Smooth muscle cell (in vitro differentiated cells): ENCODE measurements around the gene VSTM2B. TPM values are rescaled to one million over a fixed set of nuclear protein-coding genes. Genes with fewer than 3 reads are reported as not detected.

Experiments used
- DNase-seq: peaks from one replicate; lab custom pipeline; 2025; ENCODE audit not compliant: unreplicated experiment; lab: John Stamatoyannopoulos, UW
- H2AFZ ChIP-seq: fragments of 200-600 bp; sonication (generic); 2 replicates; pipeline ENCODE4 v1.6.0; 2016; ENCODE audit warnings: antibody characterized with exemption, low read depth, mild to moderate bottlenecking
- H3F3A ChIP-seq: fragments of 200-600 bp; sonication (generic); 2 replicates; pipeline ENCODE4 v1.6.0; 2017; ENCODE audit warnings: antibody characterized with exemption, low read depth
- H3K27ac ChIP-seq: fragments of 200-600 bp; sonication (generic); 2 replicates; pipeline ENCODE4 v1.5.1; 2016; ENCODE audit warnings: low read depth, mild to moderate bottlenecking
- H3K27me3 ChIP-seq: fragments of 200-600 bp; sonication (generic); 2 replicates; pipeline ENCODE4 v1.6.1; 2016; ENCODE audit warnings: low read depth, mild to moderate bottlenecking
- H3K36me3 ChIP-seq: fragments of 200-600 bp; sonication (generic); 2 replicates; pipeline ENCODE4 v1.5.1; 2016; ENCODE audit warnings: low read depth
- H3K4me1 ChIP-seq: fragments of 200-600 bp; sonication (generic); 2 replicates; pipeline ENCODE4 v1.5.1; 2016; ENCODE audit warnings: low read depth
- H3K4me2 ChIP-seq: fragments of 200-600 bp; sonication (generic); 2 replicates; pipeline ENCODE4 v1.6.0; 2016; ENCODE audit warnings: mild to moderate bottlenecking
- H3K4me3 ChIP-seq: fragments of 200-600 bp; sonication (generic); 2 replicates; pipeline ENCODE4 v1.5.1; 2016; ENCODE audit warnings: mild to moderate bottlenecking
- H3K79me2 ChIP-seq: fragments of 200-600 bp; sonication (generic); 2 replicates; pipeline ENCODE4 v1.6.0; 2016; ENCODE audit warnings: low read depth, mild to moderate bottlenecking
- H3K9ac ChIP-seq: fragments of 200-600 bp; sonication (generic); 2 replicates; pipeline ENCODE4 v1.6.0; 2016; ENCODE audit warnings: low read depth
- H3K9me3 ChIP-seq: fragments of 200-600 bp; sonication (generic); replicated peaks from 2 replicates; pipeline ENCODE4 v1.5.1; 2016; ENCODE audit warnings: low read depth
- H4K20me1 ChIP-seq: fragments of 200-600 bp; sonication (generic); 2 replicates; pipeline ENCODE4 v1.6.0; 2016; ENCODE audit warnings: low read depth
- WGBS: methylation state at CpG from one replicate; pipeline ENCODE4 v1.1.7; 2016; ENCODE audit warnings: low lambda C conversion rate; 5-methylcytosine and 5-hydroxymethylcytosine counted together
- polyA plus RNA-seq: library from polyadenylated mRNA; unstranded; fragments of >200 nt; fragmentation: Nextera tagmentation; extraction: Ambion mirVana; gene quantifications from 2 replicates; pipeline ENCODE4 v1.2.1, GENCODE V29; 2016
- total RNA-seq: library from RNA; depleted of rRNA; stranded (reverse); fragments of >200 nt; gene quantifications from 2 replicates; pipeline ENCODE4 v1.2.3, GENCODE V29; 2014
- TF ChIP-seq, protein P1 (sequence below): fragments of 200-600 bp; sonication (generic); IDR thresholded peaks from 2 replicates; pipeline ENCODE4 v1.5.1; 2017; ENCODE audit warnings: borderline replicate concordance, mild to moderate bottlenecking, antibody characterized with exemption; ENCODE audit not compliant: insufficient read depth, poor library complexity, severe bottlenecking

The VSTM2B gene
- total and polyA plus RNA-seq, 2 experiments from 2014 or later = not detected

DNA sequence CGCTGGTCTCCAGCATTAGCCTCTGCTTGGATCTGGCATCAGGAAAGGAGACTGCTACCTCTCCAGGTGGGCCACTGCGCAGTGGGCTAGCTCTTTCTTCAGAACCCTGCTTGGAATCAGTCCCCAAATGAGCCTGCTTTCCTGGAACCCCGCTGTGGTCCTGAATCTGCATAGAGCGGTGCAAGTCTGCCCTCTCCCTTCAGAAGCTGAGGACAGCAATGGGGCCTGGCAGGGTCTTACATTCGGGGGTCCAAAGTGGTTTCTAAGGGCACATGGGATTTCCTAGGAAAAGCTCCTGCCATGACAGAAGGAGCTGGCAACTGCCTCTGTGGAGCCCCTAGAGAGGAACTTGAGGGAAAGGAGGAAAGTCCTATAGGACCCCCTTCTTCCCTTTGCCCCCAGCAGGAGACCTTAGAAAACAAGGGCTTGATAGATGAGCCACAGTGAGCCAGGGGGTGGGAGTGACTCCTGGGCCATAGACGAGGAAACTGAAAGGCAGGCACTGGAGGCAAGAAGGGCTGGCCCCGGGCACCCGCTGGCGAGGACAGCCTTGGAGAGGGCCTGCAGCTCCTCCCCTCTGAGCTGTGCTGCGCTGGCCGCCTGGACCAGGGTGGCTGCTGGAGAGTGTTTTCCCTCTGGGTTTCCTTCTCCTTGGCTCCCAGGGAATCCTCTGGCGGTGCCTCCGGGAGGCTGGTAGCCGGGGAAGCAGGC lies 1.4 kb upstream of the VSTM2B start:
- H3K4me2 ChIP-seq = no peak overlapping the region

DNA sequence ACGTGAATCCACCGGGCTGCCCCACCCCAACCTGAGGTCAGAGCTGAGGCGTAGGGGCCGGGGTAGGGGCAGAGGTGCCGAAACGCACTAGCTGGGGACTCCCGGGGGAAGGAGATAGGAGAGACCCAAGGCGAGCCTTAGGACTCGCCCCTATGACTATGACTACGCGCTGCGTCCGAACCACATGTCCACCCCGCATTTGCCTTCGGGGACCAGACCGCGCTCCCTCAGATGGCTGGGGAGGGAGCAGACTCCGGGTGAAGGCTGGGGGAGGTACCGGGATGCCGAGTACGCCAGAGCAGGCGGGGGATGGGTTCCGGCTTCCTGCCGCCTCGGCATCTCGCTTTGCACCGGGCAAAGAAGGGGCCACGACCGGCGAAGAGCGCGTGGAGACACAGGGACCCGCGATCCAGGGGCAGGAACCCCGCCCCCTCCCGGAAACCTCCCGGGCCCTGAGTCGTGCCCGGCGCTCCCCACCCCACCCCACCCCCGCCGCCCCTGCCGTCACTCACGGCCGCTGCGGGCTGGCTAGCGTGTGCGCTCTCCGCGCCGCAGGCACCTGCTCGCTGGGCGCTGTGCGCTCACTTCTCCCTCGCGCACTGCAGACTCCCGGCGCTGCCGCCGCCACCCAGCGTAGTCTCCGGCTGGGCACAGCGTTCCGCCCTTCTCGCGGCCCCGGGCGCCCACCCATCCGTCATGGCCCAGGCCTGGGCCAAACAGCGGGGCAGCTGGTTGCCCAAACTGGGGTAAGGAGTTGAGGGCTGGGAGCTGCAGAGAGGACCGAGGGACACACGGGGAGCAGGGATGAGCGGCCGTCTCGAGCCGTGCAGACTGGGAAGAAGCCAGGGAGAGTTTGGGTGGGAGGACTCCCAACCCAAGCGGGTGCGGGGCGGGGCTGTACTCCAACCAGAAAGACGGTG lies 622 bp upstream of the VSTM2B start:
- Histone ChIP-seq H2AFZ (no peak overlapping the region), H3K9me3 (no peaks in the 10 kb centered on the region), H3K4me2 (peak overlapping the region; percentile 82), H4K20me1 (no peaks in the 10 kb centered on the region), H3K9ac (no peak overlapping the region), H3K4me1 (peaks cover 10% of the 10 kb centered on the region), H3K36me3 (no peaks in the 10 kb centered on the region), H3K27me3 (peaks cover 98% of the 10 kb centered on the region), H3K4me3 (no peak overlapping the region), H3K79me2 (no peaks in the 10 kb centered on the region), H3K27ac (no peak overlapping the region), H3F3A (no peaks in the 10 kb centered on the region)
- DNase-seq = no peak
- 4% methylated on average over 60 of the region's 80 CpGs for WGBS
- TF ChIP-seq, protein P1, sequence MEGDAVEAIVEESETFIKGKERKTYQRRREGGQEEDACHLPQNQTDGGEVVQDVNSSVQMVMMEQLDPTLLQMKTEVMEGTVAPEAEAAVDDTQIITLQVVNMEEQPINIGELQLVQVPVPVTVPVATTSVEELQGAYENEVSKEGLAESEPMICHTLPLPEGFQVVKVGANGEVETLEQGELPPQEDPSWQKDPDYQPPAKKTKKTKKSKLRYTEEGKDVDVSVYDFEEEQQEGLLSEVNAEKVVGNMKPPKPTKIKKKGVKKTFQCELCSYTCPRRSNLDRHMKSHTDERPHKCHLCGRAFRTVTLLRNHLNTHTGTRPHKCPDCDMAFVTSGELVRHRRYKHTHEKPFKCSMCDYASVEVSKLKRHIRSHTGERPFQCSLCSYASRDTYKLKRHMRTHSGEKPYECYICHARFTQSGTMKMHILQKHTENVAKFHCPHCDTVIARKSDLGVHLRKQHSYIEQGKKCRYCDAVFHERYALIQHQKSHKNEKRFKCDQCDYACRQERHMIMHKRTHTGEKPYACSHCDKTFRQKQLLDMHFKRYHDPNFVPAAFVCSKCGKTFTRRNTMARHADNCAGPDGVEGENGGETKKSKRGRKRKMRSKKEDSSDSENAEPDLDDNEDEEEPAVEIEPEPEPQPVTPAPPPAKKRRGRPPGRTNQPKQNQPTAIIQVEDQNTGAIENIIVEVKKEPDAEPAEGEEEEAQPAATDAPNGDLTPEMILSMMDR = no peak

More for the DNA sequence above, 1.4 kb upstream of the VSTM2B start:
- Histone ChIP-seq H3K27me3 (peaks cover 96% of the 10 kb centered on the region), H3K4me3 (no peak overlapping the region), H3K36me3 (no peaks in the 10 kb centered on the region), H3K9ac (no peak overlapping the region), H4K20me1 (no peaks in the 10 kb centered on the region), H3F3A (no peaks in the 10 kb centered on the region), H3K4me1 (peaks cover 10% of the 10 kb centered on the region), H2AFZ (no peak overlapping the region), H3K9me3 (no peaks in the 10 kb centered on the region), H3K79me2 (no peaks in the 10 kb centered on the region), H3K27ac (no peak overlapping the region)
- TF ChIP-seq, protein P1 = no peak
- WGBS = 6% methylated on average over 14 of the region's 14 CpGs
- DNase-seq = no peak

DNA sequence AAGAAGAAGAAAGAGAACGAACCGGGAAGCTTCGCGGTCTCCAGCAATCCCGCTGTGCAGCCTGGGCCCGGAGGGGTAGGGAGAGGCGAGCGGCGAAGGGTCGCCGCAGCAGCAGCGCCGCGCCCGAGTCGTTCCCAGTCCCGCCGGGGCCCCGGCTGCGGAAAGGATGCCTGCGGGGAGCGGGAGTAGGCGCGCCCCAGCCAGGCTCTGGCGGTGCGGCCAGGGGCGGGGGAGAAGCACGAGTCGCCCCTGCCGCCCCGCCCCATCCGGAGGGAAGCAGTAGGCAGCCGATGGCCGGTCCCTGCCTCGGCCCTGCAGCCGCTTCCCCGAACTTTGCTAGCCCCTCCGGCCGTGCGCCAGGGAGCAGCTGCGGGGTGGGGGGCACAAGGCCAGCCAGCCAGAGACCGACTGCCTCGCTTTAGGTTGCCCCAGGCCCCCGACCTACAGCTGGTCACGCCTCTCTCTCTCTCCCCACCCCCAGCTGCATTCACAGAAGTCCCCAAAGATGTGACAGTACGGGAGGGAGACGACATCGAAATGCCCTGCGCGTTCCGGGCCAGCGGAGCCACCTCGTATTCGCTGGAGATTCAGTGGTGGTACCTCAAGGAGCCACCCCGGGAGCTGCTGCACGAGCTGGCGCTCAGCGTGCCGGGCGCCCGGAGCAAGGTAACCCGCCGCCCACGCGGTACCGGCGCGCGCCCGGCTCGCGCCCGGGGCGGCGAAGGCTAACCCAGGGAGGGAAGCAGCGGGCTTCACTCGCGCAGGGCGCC lies 1.1 kb downstream of the VSTM2B start:
- Histone ChIP-seq H3F3A (no peaks in the 10 kb centered on the region), H3K36me3 (no peaks in the 10 kb centered on the region), H3K79me2 (no peaks in the 10 kb centered on the region), H3K27me3 (peaks cover 99% of the 10 kb centered on the region), H3K9me3 (no peaks in the 10 kb centered on the region), H4K20me1 (no peaks in the 10 kb centered on the region), H3K9ac (no peak overlapping the region), H3K4me1 (peaks cover 13% of the 10 kb centered on the region), H3K4me2 (peak overlapping the region; percentile 82), H3K4me3 (peak overlapping the region; percentile 37), H3K27ac (no peak overlapping the region), H2AFZ (no peak overlapping the region)
- WGBS = 1% methylated on average over 59 of the region's 79 CpGs
- no peak for DNase-seq
- TF ChIP-seq, protein P1 = no peak
